DND-41 (cell line): Measurements from ENCODE around the gene RAD51C.

Experiments used
- CTCF ChIP-seq: IDR thresholded peaks from 2 replicates; pipeline ENCODE4 v1.5.1; 2012; ENCODE audit warnings: borderline replicate concordance, low read length, moderate library complexity, mild to moderate bottlenecking; ENCODE audit not compliant: poor library complexity, severe bottlenecking; ENCODE audit errors: extremely low read depth
- EZH2 ChIP-seq: IDR thresholded peaks from 3 replicates; pipeline ENCODE4 v1.6.1; 2012; ENCODE audit warnings: borderline replicate concordance, low read depth, mild to moderate bottlenecking, moderate library complexity, low read length, inconsistent platforms; ENCODE audit not compliant: severe bottlenecking

GRCh38 chr17:58753026-58753425, 60.6 kb downstream of the RAD51C start:
- TF ChIP-seq CTCF (no peak), EZH2 (no peak)
